Measurements from ENCODE around the gene MEGF11.
"Not testable (repeated sequence)": the region's sequence is repeated elsewhere in the genome, so short reads cannot be mapped to it uniquely, and the experiment has no call there.

Gene MEGF11

GRCh38 chr15:65991721-65992483 lies 261.6 kb downstream of the MEGF11 start:
- DNase-seq: no peak

DNA sequence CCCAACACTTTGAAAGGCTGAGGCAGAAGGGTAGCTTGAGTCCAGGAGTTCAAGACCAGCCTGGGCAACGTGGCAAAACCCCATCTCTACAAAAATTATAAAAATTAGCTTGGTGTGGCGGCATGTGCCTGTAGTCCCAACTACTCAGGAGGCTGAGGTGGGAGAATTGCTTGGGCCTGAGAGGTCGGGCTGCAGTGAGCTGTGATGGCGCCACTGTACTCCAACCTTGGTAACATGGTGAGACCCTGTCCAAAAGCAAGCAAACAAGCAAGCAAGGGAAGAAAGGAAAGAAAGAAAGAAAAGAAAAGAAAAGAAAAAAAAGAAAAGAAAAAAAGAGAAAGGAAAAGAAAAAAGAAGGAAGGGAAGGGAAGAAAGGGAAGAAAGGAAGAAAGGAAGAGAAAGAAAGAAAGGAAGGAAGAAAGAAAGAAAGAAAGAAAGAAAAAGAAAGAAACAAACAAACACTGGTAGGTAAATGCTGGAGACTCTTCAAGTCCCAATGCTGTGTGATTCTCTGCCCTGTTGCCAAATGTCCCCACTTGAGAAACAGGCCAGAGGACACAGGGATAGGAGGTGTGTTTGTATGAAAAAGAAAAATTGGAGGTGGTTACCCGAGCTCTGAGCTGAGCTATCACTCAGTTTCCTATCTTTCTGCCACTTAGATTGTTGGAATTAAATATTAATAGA lies 263.1 kb downstream of the MEGF11 start:
- DNase-seq: no peak

DNA sequence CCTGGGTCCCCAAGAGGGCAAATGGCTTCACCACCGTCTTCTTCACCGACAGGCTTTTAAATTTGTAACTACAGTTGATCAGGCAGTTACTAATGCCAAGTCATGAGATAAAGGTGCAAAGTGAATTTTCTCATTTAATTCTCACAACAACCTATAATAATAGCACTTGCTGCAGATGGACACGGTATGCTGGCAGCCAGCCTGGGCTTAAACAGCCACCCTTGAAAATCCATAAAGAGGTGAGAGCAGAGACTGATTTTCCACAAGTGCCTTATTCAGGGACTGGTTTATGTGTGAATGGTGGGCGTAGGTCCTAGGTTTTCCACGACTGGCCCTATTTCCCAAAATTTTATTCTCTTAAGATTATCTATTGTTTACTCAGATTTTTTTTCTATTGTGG lies 266.4 kb downstream of the MEGF11 start:
- no peak for DNase-seq

DNA sequence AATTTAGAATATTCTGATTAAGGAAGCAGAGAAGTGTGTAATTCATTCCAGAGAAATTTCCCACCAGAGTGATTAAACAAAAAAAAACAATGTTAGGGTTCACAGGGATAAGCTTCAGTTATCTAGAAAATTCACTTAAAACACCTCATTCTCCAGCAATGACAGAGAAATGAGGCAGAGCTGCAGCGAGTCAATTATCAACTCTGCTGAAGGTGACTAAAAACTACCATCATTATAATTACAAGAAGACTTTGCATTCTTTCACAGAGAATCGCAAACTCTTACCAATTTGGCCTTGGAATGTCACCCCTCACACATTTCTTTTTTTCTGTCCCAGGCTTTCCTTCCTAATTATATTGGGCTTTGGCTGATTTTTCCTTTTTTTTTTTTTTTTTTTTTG lies 267.1 kb downstream of the MEGF11 start:
- no peak for DNase-seq

DNA sequence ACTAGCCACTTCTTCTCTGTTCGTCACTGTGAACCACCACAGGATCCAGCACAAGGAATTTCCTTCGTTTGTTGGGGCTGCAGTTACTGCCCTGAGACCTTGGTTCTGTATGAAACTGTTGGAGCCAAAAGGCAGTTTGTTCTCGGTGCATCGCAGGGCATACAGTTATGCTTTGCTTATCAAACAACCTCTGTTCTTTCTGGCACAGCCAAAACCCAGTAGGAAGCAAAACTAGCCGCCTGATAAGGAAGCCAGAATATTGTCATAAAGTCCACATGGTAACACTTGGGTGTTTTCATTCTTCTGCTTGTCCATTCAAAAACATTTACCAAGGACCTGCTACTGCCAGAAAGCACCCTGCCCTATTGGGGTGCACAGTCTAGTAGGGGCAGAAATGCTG lies 268.2 kb downstream of the MEGF11 start:
- DNase-seq: no peak

DNA sequence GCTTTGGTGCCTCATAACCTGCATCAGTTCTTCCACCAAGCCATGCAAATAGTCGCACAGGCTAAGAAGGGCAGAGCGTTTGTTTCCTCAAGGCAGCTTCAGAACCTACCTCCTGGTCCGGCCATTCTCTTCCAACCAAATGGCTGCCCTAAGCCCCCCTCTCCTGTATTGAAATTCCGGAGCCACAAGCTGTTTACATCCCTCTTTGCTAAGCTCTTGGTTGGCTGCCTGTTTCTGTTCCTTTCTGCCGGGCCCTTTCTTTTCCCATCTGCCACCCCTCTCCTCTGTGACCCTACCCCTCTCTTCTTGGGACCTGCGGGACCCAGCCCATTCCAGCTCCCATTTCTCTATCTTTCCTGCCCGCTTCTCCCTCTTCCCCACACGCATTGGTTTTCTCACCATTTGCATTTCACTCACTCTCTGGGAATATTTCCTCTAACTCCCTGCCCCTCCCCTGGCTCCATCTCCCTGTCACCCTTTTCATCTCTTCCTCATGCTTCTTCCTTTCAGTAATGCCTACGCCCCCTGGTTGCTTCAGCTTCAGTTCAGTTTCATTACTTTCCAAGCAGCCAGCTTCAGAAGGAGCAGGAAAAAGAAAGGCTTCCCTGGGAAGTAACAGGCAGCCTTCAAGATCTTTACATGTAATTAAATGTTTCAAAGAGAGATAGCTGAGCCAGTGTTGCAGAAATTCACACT lies 270.8 kb downstream of the MEGF11 start:
- no peak for DNase-seq

- peak; percentile 79 for DNase-seq
Measured at GRCh38 chr15:65981837-65982626, 271.5 kb downstream of the MEGF11 start.

- DNase-seq: peak; percentile 30
Measured at GRCh38 chr15:65980824-65981456, 272.6 kb downstream of the MEGF11 start.

GRCh38 chr15:65979837-65980236 lies 273.7 kb downstream of the MEGF11 start:
- no peak for DNase-seq

DNA sequence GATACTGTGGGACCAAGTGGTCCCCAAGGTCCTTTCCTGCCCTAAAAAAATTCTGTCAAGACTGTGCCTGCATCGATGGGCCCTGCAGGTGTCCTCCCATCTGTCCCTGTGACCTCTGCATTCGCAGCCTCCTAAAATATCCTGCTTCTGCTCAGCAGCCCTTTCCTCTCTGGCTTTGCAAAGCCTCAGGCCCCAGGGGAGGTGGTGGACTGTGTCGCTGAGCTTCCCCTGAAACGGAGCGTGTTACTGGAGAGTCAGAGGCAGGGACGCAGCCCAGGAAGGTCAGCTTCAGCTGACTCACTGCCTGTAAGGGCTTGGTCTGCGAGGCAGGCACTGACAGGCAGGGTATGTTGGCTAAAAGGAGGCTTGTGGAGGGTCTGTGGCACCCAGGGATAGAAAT lies 274.2 kb downstream of the MEGF11 start:
- no peak for DNase-seq

DNA sequence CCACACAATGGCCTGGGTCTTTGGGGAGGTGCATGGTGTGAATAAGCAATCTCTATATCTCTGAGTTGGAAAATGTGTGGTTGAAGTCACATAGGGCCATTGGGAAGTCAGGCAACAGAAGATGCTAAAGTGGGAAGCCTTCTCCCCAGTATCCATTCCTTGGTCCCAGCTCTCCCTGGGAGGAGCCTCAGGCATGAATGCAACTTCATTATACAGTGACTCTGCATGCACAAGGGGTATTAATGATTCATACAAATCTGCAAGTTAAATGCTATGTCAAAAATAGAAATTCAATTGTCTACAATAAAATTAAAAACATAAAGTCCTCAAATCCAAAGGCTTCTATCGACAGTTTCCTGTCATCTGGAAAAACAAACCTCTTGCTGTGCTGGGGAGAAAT lies 275.4 kb downstream of the MEGF11 start:
- no peak for DNase-seq

DNA sequence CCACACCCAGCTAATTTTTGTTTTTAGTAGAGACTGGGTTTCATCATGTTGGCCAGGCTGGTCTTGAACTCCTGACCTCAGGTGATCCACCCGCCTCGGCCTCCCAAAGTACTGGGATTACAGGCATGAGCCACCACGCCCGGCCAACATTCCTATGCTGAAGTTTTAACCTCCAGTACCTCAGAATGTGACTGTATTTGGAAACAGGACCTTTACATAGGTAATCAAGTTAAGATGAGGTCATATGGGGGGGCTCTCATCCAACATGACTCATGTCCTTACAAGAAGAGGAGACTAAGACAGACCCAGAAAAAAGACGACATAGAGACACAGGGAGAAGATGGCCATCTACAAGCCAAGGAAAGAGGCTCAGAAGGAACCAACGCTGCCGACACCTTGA lies 277.4 kb downstream of the MEGF11 start:
- not testable (repeated sequence) for DNase-seq

GRCh38 chr15:65971741-65971995 lies 281.9 kb downstream of the MEGF11 start:
- no peak for DNase-seq

DNA sequence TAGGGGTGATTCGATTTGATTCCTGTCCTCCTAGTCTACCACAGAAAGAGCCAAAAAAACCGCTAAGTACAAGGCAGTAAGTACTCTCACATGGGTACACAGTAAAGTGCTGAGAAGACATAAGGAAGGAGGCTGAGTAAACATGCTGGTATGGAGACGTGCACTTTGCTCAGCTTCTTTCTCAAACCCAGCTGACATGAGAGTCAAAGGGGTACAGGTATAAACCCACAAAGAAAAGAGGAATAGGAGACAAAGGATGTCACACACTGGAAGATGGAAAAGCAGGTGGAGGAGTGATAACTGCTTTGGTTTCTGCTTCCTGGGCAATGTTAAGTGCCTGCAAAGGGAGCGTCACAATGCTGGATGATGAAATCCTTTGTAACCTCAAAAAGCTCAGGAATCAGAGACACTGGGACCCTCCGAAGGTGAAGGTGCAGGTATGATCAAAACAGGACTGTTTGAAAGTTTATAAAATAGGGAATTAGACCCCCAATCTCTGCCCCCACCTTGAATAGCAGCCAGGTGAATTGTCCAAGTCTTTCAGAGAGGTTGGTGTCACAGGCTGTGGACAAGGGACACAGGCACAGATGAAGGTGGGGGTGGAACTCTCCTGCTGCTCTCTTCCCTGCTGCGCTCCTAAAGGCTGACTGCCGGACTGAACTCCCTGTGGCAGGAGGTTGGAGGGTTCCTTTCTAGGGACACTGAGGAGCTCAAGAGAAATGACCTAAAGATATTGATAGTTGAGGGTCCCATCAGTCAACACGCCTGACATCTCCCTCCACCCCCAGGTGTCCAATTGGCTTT lies 282.4 kb downstream of the MEGF11 start:
- no peak for DNase-seq

DNA sequence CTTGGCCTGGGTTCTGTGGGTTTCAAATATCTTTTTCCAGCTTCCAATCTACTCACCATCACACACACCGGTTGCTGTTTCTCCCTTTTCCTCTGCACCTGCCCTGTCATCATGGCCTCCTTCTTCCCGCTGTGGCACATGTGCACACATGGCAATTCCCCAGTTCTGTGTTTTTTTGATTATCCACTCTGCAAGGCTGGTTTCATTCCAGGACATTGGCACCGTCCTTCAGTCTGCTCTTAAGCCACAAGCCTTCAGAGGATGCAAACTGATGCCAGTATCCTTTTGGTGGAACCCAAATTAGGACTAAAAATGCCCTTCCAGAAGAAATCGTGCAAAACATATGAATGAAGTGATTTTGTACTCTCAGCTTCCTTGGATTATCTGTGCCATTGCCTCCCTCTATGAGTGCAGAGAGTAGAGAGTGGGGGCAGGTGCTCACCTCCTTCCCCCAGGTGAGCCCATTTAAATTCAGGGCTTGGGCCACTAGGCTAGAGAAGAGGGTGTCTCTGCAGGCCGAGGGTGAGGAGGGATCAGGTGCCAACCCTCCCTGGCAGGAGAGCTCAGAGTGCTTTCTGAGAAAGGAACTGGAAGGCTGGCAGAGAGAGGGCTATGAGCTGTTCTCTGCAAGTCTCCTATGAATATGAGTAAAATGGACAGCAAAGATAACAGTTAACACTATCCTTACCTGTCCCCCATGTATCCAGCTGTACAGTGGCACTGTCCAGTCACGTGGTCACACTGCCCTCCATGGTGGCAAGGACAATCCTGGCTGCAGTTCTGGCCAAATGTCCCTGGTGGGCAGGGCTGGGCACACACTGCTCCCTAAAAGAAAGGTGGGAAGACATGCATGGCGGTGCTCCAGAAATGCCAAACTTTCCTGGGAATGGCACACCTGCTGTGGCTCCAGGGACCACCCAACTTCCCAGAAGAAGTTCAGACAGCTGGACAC lies 283.4 kb downstream of the MEGF11 start:
- DNase-seq: no peak

DNA sequence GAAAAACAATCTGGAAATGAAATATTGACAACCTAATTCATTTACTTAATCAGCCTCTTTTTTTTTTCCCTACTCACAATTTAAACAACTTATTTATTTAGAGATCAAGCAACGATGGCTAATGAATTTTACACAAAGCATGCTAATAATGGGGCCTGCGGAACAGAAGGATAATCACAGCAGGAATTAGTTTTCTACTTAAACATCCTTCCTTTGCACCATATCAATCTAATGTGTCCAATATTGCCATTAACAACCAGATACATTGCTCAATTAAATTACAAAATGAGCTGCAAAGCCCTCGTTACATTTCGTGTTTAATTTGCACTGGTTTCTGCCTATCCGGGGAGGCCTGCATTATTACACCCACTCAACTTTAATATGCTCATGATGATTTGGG lies 285.0 kb downstream of the MEGF11 start:
- DNase-seq: no peak

- DNase-seq: no peak
Measured at GRCh38 chr15:65964792-65965433, 288.6 kb downstream of the MEGF11 start.

DNA sequence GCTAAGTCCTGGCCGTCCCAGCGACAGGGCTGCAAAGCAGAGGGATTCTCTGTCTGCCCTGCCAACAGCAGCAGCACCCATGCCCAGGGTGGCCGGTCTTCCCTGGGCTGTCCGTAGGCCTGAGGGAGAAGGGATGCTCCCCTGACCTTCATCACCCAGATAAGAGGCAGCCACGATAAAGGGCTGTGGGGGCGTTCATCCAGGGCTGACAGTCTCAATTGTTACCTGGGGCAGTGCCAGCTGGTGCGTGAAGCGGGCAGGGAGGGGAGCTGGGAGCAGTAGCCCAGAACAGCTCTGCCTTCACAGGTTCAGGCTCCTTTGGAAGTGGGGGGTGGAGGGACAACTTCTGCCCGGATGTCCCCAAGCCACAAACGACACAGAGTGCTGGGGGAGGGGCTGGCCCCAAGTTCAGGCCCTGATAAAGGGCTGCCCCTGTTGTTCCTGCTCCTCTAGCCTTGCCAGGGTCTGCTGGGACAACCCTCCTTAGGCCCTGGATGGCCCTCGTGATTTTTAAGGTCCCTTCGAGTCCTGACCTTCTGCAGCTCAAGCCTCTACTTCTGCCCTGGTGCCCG lies 289.6 kb downstream of the MEGF11 start:
- DNase-seq: no peak

DNA sequence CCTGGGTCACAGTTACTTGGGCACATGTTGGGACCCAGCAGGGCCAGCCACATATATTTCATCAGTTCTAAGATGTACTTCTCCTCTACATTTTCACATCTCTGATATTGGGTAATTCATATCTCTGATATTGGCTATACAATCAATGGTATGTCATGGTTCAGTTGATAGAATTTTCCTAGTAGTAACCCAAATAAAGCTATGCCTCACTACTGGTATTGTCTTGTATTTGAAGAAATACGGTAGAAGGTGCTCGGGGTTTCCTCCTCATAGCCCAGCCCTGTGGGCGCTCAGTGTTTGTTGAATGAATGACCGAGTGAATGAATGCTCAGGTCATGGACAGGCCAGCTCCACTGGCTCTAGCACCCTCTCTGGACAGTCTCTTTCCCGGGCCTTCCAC lies 290.2 kb downstream of the MEGF11 start:
- DNase-seq: no peak

DNA sequence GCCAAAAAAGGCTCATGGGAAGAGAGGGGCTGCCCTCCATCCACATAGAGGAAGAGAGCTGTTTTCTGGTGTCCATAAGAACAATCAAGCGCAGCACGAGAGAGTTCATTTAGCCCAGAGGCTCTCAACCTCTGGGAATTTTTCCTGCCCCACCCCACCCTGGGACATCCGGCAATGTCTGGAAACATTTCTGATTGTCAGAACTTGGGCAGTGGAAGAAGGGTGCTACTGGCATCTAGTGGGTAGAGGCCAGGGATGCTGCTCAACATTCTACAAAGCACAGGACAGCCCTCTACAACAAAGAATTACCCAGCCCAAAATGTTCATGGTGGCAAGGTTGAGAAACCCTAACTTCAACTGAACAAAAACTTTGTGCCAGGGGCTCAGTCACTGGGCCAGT lies 291.4 kb downstream of the MEGF11 start:
- DNase-seq: no peak

Data from activated T-cell treated with anti-CD3 and anti-CD28 coated beads, Interleukin-2, amount 50 U/mL, for 1 hour (primary cell).